Ramos (cell line): ENCODE measurements around the gene SLC6A7.
"Not testable (repeated sequence)": the region's sequence is repeated elsewhere in the genome, so short reads cannot be mapped to it uniquely, and the experiment has no call there.

Experiments used
- in situ Hi-C: fragments of 300-500 bp; cut with MboI; formaldehyde crosslinking; loops from one replicate; pipeline ENCODE4 v1.14.3; 2022; ENCODE audit warnings: low sequenced_read_pairs; ENCODE audit not compliant: unreplicated experiment

The SLC6A7 gene

DNA sequence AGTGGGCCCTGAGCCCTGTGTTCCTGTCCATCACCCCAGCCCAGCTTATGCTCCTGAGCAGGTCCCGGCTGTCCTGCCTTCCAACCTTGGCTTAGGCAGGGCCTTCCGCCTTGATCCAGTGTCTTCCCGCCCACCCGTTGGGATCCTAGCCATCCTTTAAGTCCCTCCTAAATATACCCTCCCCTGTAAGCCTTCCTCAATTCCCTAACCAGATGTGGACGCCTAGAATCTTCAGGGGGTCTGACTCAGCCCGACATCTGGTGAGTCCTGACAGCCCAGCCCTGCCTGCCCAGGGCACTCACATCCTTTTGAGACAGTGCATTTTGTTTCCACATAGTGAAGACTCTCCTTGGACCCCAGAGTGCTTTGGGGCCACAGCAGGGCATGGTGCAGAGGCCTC lies 23.7 kb downstream of the SLC6A7 start:
- in situ Hi-C loops, result no loop called here

DNA sequence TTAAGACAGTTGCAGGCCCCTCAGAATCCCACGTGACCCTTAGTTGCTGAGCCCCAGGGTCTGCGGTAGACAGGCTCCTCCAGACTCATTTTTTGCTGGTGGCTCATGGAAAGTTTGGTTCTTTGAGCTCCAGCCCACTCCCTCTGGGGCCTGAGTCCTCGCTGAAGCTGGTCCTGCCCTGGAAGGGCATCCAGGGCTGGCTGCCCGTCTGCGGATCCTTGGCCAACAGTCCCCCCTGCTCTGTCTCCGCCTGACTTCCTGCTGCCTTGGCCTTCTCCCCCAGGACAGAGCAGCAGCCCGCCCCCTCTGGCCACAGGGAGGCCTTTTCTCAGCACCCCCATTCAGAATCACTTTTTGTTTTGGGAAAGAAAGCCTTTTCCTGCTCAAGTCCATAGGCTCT lies 24.4 kb downstream of the SLC6A7 start:
- in situ Hi-C loops, result no loop called here

DNA sequence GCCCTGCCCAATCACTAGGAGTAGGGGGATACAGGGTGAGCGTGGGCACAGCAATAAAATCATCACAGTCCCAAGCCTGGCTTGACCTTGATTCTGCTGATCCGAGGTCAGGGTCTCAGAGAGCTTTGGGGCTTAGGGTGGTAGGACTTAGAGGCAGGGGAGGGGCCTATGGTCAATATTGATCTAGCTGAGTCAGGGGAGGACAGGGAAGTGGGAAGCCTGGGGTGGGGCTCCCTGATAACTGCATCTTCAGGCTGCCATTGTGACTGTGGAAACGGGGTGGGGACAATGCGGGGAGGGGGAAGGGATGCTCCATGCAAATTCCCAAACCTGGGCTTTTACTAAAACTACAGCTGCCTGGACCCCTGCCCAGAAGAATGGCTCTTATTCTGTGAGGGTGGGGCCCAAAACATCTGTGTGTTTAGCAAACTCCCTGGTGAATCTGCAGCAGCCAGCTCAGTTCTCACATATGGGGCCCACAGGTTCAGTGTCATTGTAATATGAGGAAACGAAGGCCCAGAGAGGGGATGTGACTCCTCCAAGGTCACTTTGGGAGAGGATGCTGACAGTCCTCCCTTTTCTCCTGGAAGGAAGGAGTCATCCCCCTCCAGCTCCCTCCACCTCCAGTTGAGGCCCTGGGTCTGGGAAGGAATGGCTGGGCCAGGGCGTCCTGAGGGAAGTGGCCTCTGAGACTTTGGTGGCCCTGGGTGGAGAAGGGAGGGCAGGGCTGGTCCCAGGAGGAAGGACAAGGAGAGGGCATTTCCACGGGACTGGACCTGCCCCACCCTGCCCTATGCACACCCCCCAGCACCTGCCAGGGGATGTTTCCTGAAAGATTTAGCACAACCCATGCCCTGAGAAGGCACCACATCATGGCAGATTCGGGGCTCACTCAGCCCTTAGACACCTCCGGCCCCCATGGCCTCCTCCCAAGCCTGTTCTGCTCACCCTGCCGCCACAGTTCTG lies 26.4 kb downstream of the SLC6A7 start:
- in situ Hi-C loops, result no loop called here

DNA sequence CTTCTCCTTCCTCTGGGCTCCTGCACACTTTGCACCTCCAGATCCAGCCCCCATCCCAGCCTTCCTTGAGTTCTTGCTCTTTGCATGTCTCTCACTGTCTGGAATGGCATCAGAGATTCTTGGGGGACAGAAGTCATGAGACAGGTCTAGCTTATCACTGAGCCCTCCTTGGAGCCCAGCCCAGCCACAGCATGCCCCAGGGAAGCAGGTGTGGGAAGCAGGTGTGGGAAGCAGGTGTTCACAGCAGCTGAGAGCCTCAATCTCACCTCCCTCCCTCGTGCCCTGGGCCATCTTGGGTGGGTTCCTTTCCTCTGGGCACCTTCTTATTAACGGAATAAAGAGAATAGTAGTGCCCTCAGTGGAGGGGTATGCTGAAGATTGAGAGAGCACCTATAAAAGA lies 27.2 kb downstream of the SLC6A7 start:
- in situ Hi-C loops, result no loop called here

DNA sequence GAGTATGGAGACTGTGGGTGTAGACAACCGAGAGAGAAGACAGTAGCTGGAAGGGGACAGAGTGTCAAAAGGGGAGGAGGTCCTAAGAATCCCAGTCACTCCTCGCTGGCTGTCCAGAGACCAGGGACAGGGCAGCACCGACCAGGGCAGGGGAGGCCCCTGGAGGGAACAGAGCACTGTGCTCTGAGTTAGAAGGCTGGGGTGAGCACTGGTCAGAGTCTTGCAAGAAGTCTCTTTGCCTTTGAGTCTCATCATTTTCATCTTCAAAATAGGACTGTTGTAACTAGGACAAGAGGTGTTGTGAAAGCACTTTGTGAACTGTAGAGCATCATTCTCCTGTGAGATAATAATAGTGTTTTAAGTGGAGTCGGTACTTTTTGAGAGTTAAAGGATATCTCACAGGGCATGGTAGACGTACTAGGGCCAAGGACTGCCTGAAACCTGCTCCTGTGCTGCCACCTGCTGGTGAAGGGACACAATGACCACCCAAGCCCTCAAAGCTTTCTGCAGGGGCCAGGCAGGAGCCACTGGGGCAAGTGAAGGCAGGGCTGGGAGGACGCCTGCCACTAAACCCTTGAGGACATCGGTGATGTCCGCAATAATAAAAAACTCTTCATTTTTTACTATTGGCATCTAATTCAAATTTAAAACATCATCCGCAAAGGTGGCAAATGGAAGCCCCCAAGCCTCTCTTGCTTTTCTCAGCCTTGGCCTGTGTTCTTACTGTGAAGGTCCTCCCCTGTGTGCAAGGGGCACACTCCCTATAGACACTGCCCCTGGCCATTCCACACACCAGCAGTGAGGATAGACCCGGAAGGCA lies 28.2 kb downstream of the SLC6A7 start:
- in situ Hi-C loops, result no loop called here

DNA sequence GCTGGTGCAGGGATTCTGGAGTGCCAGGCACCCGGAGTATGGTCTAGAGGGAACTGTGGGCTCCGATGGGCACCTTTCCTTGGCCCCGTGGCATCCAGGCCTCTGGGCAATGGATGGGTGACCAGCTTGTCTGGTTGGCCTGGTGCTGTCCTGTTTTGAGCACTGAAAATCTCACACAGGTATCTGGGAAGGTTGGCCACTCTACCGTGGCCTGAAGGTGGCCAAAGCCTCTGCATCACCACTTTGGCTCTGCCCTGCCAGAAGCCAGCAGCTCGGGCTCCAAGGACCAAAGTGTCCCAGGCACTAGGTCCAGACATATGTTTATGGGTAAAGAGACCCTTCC lies 28.8 kb downstream of the SLC6A7 start:
- in situ Hi-C loops, result no loop called here

DNA sequence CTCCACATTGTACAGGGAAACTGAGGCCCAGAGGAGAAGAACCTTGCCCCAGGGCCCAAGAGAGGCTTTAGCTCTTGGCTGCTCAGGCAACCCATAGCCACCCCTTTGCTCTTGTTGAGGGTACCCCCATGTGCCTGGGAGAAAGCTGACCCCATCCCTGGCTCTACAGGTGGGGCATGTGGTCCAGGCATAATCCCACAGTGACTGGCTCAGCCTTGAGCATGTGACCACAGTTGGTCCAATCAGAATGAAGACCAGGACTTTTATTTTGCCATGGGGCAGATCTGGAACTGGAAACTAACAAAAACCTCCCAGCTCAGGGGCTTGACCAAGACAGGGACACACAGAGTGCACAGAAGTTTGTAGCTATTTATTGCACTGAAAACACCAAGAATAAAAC lies 29.3 kb downstream of the SLC6A7 start:
- in situ Hi-C loops, result no loop called here

DNA sequence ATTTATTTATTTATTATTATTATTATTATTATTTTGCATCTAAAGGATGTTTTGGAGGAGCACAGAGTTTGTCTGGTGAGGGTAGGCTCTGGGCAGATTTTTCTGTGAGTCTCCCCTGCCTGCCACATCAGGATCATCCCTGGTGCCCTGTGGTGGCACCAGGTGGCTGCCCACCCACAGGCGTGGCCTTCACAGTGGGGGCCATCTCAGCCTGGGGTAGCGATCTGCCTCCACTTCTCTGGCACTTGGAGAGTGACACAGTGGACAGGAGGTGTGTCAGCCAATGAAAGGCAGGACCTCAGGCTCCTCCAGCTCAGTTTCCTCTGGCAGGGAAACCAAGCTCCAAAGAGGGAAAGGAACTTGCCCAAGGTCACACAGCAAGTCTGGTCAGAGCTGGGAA lies 30.0 kb downstream of the SLC6A7 start:
- in situ Hi-C loops, result no loop called here

DNA sequence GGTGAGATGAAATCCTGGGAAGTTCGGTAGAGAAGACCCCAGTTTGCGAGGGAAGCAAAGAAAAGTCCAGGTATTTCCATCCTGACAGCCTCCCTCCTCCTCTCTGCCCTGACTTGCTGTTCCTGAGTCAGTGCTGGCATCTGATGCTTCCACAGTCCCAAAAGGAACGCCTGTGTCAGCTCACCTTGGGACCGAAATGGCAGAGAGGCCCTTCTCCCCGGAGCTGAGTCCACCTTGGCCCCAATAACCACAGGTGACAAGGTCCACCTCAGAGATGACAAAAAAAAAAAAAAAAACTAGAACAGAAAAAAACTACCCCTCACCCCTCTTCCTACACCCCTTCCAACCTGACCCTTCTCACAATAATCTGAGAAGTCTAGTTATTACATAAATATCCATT lies 31.6 kb downstream of the SLC6A7 start:
- in situ Hi-C loops, result no loop called here

DNA sequence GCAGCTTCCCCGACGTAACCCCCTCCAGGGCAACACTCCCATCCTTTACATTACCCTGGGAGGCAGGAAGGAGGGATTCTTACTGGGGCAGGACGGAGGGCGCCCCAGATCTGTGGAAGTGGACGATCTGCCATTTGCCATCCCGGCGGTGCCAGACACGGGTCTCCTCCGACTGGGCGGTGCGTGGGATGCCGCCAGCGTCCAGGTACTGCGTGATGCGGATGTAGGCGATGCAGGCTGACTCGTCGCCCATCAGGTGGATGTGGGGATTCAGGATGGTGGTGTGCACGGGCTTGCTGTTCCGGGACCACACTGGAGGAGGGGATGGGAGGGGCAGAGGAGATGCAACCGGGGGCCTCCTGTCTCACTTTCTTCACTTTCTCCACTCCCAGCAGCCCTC lies 33.0 kb downstream of the SLC6A7 start:
- in situ Hi-C loops, result no loop called here

DNA sequence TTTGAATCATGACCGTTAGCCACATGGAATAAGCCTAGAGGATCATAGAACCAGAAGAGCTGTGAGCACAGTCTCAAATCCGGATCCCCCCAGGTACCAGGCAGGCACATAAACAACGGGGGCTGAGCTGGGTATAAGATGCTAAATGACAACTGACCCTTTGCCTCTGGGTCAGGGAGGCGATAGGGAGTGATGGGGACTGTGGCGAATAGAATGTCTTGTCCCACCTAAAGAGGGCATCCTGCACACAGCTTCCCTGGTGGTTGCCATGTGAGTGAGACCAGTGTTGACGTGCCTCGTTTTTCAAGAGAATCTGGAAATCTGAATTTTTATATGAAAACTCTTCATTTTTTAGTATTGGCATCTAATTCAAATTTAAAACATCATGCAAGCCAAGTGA lies 33.6 kb downstream of the SLC6A7 start:
- in situ Hi-C loops, result no loop called here

DNA sequence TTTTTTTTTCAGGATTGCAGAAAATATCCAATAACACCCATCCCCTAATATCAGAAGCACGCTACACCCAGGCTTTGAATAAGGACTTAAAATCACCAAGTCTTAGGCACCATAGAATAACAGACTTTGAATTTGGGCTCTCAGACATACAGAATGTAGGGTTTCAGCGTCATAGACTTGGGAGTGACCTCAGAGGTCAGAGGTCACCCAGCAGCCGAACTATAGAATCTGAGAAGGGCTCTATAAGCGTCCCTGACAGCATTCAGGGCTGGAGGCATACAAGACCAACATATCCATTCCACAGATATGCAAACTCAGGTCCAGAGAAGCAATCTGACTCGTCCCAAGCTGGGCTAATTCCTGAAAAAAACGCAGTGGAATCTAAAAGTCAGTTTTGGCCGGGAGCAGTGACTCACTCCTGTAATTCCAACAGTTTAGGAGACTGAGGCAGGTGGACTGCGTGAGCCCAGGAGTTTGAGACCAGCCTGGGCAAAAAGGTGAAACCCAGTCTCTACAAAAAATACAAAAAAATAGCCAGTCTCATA lies 34.7 kb downstream of the SLC6A7 start:
- in situ Hi-C loops, result no loop called here

DNA sequence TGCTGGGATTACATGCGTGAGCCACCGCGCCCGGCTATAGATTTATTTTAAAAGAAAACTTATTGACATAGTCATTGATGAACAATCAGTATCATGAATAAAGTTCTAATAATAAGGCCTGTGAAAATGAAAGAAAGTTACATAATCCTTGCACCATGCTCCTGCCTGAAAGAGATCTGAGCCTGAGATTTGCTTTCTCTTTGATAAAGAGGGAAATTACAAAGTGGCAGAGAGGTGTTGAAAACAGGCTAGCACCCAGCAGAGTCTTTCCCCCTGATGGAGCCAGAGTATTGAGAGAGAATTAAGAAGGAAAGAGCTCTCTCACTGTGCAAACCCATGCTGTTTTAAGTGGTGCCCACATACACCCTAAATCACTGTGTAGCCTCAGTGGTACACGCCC lies 37.2 kb downstream of the SLC6A7 start:
- in situ Hi-C loops, result no loop called here

DNA sequence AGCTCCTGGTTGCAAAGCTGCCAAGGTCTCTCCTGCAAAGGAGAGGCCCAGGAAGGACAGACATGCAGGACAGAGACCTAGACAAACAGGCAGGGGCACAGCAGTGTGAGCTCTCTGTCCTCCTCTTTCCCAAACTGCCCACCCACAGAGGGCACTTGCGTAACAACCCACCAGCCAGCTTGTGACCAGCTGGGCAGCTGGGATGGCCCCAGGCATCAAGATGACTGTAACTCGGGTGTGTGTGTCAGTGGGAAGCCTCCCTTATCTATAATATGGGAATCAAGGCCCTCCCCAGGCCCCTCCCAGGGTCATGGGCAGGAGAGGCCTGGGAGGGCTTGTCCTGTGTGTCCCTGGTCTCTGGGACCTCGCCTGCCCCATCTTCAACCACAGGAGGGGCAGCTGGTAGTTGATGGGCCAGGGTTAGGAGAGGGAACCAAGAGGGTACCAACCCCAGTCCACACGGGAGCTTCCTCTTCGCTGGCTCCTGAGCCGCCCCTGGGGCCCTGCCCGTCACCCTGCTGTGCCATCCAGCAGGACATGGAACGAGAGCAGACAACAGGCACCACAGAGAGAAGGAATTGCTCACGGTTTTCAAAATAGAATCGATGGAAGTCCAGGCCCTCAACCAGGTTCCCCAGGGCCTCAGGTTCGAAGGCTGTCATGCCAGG lies 37.9 kb downstream of the SLC6A7 start:
- in situ Hi-C loops, result no loop called here

DNA sequence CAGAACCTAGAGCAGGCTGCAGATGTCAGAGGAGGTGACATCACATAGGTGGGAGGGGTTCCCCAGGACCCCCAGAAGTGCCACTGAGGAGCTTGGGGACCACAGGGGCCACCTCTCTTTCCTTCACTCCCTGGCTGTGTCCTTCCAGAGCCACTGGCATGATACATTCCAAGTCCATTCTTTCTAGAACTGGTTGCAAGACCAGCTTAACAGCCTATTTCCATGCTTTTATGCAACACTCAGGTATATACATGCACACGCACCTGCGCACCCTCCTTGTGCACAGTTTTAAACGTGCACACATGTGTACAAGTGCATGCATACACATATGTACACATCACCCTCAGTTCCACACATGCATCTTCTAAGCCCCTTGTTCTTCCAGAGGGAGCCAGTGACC lies 39.7 kb downstream of the SLC6A7 start:
- in situ Hi-C loops, result no loop called here

DNA sequence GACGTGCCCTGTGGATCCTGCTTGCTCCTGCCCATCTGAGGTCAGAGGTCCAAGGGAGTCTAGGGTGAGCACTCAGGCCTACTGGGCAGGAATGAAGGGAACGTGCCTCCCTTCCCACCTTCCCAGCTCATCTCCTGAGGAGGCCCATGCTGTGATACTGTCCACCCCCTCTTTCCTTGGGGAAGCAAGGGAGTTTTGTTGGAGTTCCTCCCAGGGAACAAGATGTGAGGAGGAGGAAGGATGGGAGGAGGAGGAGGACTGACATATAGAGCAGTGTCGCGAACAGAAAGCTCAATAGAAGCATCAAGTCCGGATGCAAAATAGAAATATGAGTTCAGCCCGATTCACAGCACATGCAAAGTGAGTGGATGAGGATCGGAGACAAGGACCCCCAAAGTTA lies 41.0 kb downstream of the SLC6A7 start:
- in situ Hi-C loops, result no loop called here

DNA sequence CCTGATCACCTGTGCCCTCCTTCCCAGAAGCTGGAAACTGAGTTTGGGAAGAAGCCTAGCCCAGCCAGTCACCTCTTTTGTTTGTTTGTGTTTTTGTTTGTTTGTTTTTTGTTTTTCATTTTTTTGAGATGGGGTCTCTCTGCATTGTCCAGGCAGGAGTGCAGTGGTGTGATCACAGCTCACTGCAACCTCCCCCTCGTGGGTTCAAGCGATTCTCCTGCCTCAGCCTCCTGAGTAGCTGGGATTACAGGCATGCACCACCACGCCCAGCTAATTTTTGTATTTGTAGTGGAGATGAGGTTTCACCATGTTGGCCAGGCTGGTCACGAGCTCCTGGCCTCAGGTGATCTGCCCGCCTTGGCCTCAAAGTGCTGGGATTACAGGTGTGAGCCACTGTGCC lies 43.8 kb downstream of the SLC6A7 start:
- in situ Hi-C loops, result not testable (repeated sequence)

DNA sequence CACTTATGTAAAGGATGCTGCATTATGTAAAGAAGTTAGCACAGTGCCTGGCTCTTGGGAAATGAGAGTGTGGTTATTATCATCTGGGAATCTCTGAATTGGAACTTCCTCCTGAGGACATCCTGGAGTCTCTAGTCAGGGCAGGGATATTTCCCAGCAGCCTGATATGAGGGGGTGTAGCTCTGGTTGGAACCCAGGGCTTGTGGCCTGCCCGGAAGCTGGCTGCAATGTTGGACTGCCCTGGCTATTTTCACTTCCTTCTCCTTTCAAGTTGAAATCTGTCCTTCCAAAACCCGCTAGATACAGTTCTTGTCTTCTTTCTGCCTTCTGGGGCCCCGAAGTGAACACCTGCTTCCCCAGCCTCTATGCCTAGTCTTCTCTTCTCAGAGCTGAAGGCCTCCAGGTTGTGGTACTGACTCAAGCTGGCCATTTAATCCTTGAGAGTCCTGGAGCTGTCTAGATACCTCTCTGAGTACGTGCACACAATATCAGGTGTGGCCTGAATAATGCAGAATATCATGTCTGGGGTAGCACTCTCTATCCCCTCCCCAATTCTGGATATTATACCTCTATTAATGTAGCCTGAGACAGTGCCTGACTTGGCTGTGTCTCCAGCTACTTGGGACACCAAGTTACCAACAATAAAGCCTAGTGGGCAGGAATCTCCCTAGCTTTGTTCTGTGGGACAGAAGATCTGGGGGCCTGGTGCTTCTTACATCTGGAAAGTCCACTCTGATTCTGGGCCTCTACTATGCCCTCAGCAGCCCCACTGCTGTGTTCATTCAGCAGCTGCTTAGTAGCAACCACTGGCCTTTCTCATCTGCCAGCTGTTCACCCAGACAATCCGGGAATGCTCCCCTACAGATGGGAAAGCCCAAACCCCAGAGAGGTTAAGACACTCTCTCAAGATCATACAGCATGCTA lies 45.0 kb downstream of the SLC6A7 start:
- in situ Hi-C loops, result no loop called here

DNA sequence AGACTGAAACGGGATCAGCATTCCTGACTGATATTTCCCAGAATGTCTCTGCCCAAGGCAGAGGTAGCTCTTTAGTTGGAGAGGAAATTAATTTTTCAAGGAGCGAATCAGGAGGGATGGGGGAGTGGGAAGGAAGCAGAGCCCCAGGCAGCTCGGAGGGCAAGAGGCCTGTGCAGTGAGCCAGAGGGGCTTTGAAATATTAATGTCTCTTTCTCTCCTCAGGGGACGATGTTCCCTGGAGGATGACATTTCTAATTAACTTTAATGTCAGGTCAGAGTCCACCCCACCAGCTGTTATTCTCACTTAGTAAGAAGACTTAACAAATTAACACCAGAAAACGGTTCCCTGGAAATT lies 45.6 kb downstream of the SLC6A7 start:
- in situ Hi-C loops, result no loop called here

DNA sequence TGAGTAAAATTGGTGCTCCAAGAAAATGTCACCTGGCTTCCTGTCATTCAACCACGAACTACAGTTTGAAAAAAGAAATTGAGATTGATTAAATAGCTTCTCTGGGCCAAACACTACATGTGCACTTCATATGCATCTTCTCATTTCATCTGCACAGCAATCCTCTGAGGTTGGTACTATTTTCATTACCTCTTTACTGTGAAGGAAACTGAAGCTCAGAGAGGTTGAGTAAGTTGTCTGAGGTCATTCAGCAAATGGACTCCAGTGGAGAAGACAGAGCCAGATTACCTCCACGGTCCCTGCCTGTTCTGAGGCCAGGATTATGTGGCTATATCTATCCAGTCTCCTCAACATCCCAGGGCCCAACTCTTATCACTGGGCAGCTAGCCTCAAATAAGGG lies 46.5 kb downstream of the SLC6A7 start:
- in situ Hi-C loops, result no loop called here
